Activated naive CD8-positive, alpha-beta T cell treated with anti-CD3 and anti-CD28 coated beads for 36 hours (primary cell): ENCODE measurements around the gene HDAC1. TPM values are rescaled to one million over a fixed set of nuclear protein-coding genes. Genes with fewer than 3 reads are reported as not detected.
"Not testable (repeated sequence)": the region's sequence is repeated elsewhere in the genome, so short reads cannot be mapped to it uniquely, and the experiment has no call there.

Source experiments
- DNase-seq: peaks from one replicate; pipeline ENCODE4 v3.0.0; 2021
- H3K27ac Mint-ChIP-seq: one replicate; pipeline ENCODE4 v1.8.0; 2022; ENCODE audit warnings: mild to moderate bottlenecking, moderate library complexity, mixed read lengths
- H3K27me3 Mint-ChIP-seq: one replicate; pipeline ENCODE4 v1.8.0; 2022; ENCODE audit warnings: mild to moderate bottlenecking, mixed read lengths
- H3K36me3 Mint-ChIP-seq: one replicate; pipeline ENCODE4 v1.8.0; 2021; ENCODE audit warnings: mild to moderate bottlenecking, mixed read lengths
- H3K4me1 Mint-ChIP-seq: one replicate; pipeline ENCODE4 v1.8.0; 2021; ENCODE audit warnings: mixed read lengths
- H3K4me3 Mint-ChIP-seq: one replicate; pipeline ENCODE4 v1.8.0; 2022; ENCODE audit warnings: mild to moderate bottlenecking, moderate library complexity, mixed read lengths
- H3K9me3 Mint-ChIP-seq: one replicate; pipeline ENCODE4 v1.8.0; 2022; ENCODE audit warnings: mixed read lengths
- total RNA-seq, 2 experiments: library from RNA; stranded (reverse); gene quantifications; one replicate each; pipeline ENCODE4 v1.2.3, GENCODE V29; 2021

The HDAC1 gene
- total RNA-seq, 2 experiments from 2014 or later, result 142 to 149 TPM

GRCh38 chr1:32342704-32343103 lies 50.8 kb downstream of the HDAC1 start:
- no peak overlapping the region for H3K27ac Mint-ChIP-seq
- H3K9me3 Mint-ChIP-seq, result no peaks in the 10 kb centered on the region
- DNase-seq, result no peak
- H3K36me3 Mint-ChIP-seq, result no peaks in the 10 kb centered on the region
- H3K4me1 Mint-ChIP-seq, result peaks cover 28% of the 10 kb centered on the region
- no peaks in the 10 kb centered on the region for H3K27me3 Mint-ChIP-seq
- H3K4me3 Mint-ChIP-seq, result no peak overlapping the region

GRCh38 chr1:32345289-32345827 lies 53.5 kb downstream of the HDAC1 start:
- Mint-ChIP-seq H3K4me1 (peaks cover 31% of the 10 kb centered on the region), H3K9me3 (peaks cover 2% of the 10 kb centered on the region), H3K4me3 (no peak overlapping the region), H3K27ac (no peak overlapping the region), H3K27me3 (no peaks in the 10 kb centered on the region), H3K36me3 (peaks cover 2% of the 10 kb centered on the region)
- DNase-seq, result no peak

GRCh38 chr1:32346532-32347157 lies 54.8 kb downstream of the HDAC1 start:
- Mint-ChIP-seq H3K9me3 (peaks cover 6% of the 10 kb centered on the region), H3K4me1 (peaks cover 35% of the 10 kb centered on the region), H3K27me3 (no peaks in the 10 kb centered on the region), H3K36me3 (peaks cover 6% of the 10 kb centered on the region), H3K27ac (no peak overlapping the region), H3K4me3 (no peak overlapping the region)
- no peak for DNase-seq

GRCh38 chr1:32349211-32349708 lies 57.4 kb downstream of the HDAC1 start:
- H3K36me3 Mint-ChIP-seq, result peaks cover 6% of the 10 kb centered on the region
- H3K27me3 Mint-ChIP-seq, result no peaks in the 10 kb centered on the region
- H3K27ac Mint-ChIP-seq, result peak overlapping the region; percentile 49
- H3K4me3 Mint-ChIP-seq, result no peak overlapping the region
- peaks cover 32% of the 10 kb centered on the region for H3K4me1 Mint-ChIP-seq
- H3K9me3 Mint-ChIP-seq, result peaks cover 6% of the 10 kb centered on the region
- no peak for DNase-seq

GRCh38 chr1:32350785-32351398 lies 59.0 kb downstream of the HDAC1 start:
- no peaks in the 10 kb centered on the region for H3K27me3 Mint-ChIP-seq
- H3K9me3 Mint-ChIP-seq, result peaks cover 6% of the 10 kb centered on the region
- peaks cover 6% of the 10 kb centered on the region for H3K36me3 Mint-ChIP-seq
- H3K4me1 Mint-ChIP-seq, result peaks cover 23% of the 10 kb centered on the region
- peak overlapping the region; percentile 80 for H3K4me3 Mint-ChIP-seq
- DNase-seq, result peak; percentile 80
- H3K27ac Mint-ChIP-seq, result peak overlapping the region; percentile 77

GRCh38 chr1:32351399-32352238 lies 59.7 kb downstream of the HDAC1 start:
- Mint-ChIP-seq H3K4me3 (peak overlapping the region; percentile 80), H3K27ac (peak overlapping the region; percentile 77), H3K9me3 (peaks cover 6% of the 10 kb centered on the region), H3K4me1 (peaks cover 17% of the 10 kb centered on the region), H3K36me3 (peaks cover 6% of the 10 kb centered on the region), H3K27me3 (no peaks in the 10 kb centered on the region)
- peak; percentile 88 for DNase-seq

GRCh38 chr1:32352239-32352745 lies 60.4 kb downstream of the HDAC1 start:
- Mint-ChIP-seq H3K4me1 (peaks cover 15% of the 10 kb centered on the region), H3K27me3 (no peaks in the 10 kb centered on the region), H3K9me3 (peaks cover 6% of the 10 kb centered on the region), H3K4me3 (peak overlapping the region; percentile 58), H3K27ac (no peak overlapping the region), H3K36me3 (peaks cover 6% of the 10 kb centered on the region)
- DNase-seq, result no peak

GRCh38 chr1:32352831-32353383 lies 61.0 kb downstream of the HDAC1 start:
- no peak for DNase-seq
- no peak overlapping the region for H3K27ac Mint-ChIP-seq
- H3K36me3 Mint-ChIP-seq, result peaks cover 6% of the 10 kb centered on the region
- H3K4me3 Mint-ChIP-seq, result no peak overlapping the region
- H3K27me3 Mint-ChIP-seq, result no peaks in the 10 kb centered on the region
- peaks cover 6% of the 10 kb centered on the region for H3K9me3 Mint-ChIP-seq
- peaks cover 15% of the 10 kb centered on the region for H3K4me1 Mint-ChIP-seq

GRCh38 chr1:32353431-32353830 lies 61.5 kb downstream of the HDAC1 start:
- no peak overlapping the region for H3K4me3 Mint-ChIP-seq
- DNase-seq, result no peak
- peaks cover 6% of the 10 kb centered on the region for H3K9me3 Mint-ChIP-seq
- no peaks in the 10 kb centered on the region for H3K27me3 Mint-ChIP-seq
- peaks cover 18% of the 10 kb centered on the region for H3K4me1 Mint-ChIP-seq
- no peak overlapping the region for H3K27ac Mint-ChIP-seq
- peaks cover 6% of the 10 kb centered on the region for H3K36me3 Mint-ChIP-seq

GRCh38 chr1:32353886-32354570 lies 62.1 kb downstream of the HDAC1 start:
- H3K27me3 Mint-ChIP-seq, result no peaks in the 10 kb centered on the region
- peaks cover 6% of the 10 kb centered on the region for H3K9me3 Mint-ChIP-seq
- DNase-seq, result no peak
- no peak overlapping the region for H3K27ac Mint-ChIP-seq
- peaks cover 6% of the 10 kb centered on the region for H3K36me3 Mint-ChIP-seq
- H3K4me1 Mint-ChIP-seq, result peaks cover 16% of the 10 kb centered on the region
- no peak overlapping the region for H3K4me3 Mint-ChIP-seq

GRCh38 chr1:32355778-32356177 lies 63.9 kb downstream of the HDAC1 start:
- H3K4me3 Mint-ChIP-seq, H3K36me3 Mint-ChIP-seq: not testable (repeated sequence)

GRCh38 chr1:32356478-32356877 lies 64.6 kb downstream of the HDAC1 start:
- H3K36me3 Mint-ChIP-seq, result peaks cover 7% of the 10 kb centered on the region
- DNase-seq, result no peak
- no peak overlapping the region for H3K27ac Mint-ChIP-seq
- peaks cover 21% of the 10 kb centered on the region for H3K4me1 Mint-ChIP-seq
- H3K4me3 Mint-ChIP-seq, result no peak overlapping the region
- no peaks in the 10 kb centered on the region for H3K9me3 Mint-ChIP-seq
- no peaks in the 10 kb centered on the region for H3K27me3 Mint-ChIP-seq

More at GRCh38 chr1:32355778-32356177, 63.9 kb downstream of the HDAC1 start:
- not testable (repeated sequence) for H3K27ac Mint-ChIP-seq, H3K27me3 Mint-ChIP-seq, DNase-seq, H3K9me3 Mint-ChIP-seq
- peaks cover 18% of the 10 kb centered on the region for H3K4me1 Mint-ChIP-seq

GRCh38 chr1:32357614-32358013 lies 65.7 kb downstream of the HDAC1 start:
- no peak for DNase-seq
- Mint-ChIP-seq H3K36me3 (peaks cover 7% of the 10 kb centered on the region), H3K9me3 (no peaks in the 10 kb centered on the region), H3K27ac (no peak overlapping the region), H3K4me1 (peaks cover 25% of the 10 kb centered on the region), H3K4me3 (no peak overlapping the region), H3K27me3 (no peaks in the 10 kb centered on the region)

- peaks cover 25% of the 10 kb centered on the region for H3K4me1 Mint-ChIP-seq
These were observed 66.6 kb downstream of the HDAC1 start for GRCh38 chr1:32358435-32358834.

More at GRCh38 chr1:32358435-32358834, 66.6 kb downstream of the HDAC1 start:
- Mint-ChIP-seq H3K27me3 (no peaks in the 10 kb centered on the region), H3K36me3 (peaks cover 12% of the 10 kb centered on the region), H3K27ac (no peak overlapping the region), H3K9me3 (no peaks in the 10 kb centered on the region), H3K4me3 (no peak overlapping the region)
- no peak for DNase-seq
